H7 (cell line): Measurements from ENCODE around the gene FTCDNL1. TPM values are rescaled to one million over a fixed set of nuclear protein-coding genes. Genes with fewer than 3 reads are reported as not detected.

Experiments used
- DNase-seq: peaks from one replicate; pipeline ENCODE4 v3.0.0; 2012
- H3K27me3 ChIP-seq: 2 replicates; pipeline ENCODE4 v1.6.0; 2011; ENCODE audit warnings: mild to moderate bottlenecking, low read length; ENCODE audit not compliant: control insufficient read depth, insufficient read depth
- H3K36me3 ChIP-seq: replicated peaks from 2 replicates; pipeline ENCODE4 v1.5.1; 2011; ENCODE audit warnings: low read length; ENCODE audit not compliant: control insufficient read depth, insufficient read depth
- H3K4me3 ChIP-seq: 2 replicates; pipeline ENCODE4 v1.5.1; 2011; ENCODE audit warnings: low read depth, mild to moderate bottlenecking, control low read depth, low read length, moderate library complexity; ENCODE audit not compliant: insufficient read depth
- total RNA-seq: library from RNA; depleted of rRNA; stranded (reverse); fragments of >200 nt; shearing (Covaris generic); gene quantifications from 2 replicates; pipeline ENCODE4 v1.2.3, GENCODE V29; 2014

FTCDNL1 gene
- total RNA-seq, 1 experiment from 2014 or later, result 0.59 TPM

DNA sequence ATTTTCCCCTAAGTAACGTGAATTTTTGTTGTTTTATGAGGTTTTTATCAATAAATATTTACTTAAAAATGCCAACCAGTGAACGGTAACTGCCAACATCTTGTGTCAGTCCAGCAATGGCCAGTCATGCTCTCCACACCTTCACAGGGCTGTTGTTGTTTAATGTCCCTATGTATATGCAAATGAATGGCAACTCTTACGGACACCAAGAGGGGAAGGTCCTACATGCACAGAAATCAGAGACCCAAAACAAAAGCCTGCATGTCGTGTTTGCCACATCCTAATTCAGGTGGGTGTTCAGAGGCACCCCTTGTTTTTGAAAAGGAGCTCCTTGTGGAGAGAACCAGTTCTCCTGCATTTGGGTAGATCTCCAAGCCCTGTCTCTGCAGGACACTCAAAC, 4.8 kb upstream of the FTCDNL1 start:
- no peaks in the 10 kb centered on the region for H3K36me3 ChIP-seq
- no peak for DNase-seq
- H3K27me3 ChIP-seq, result no peaks in the 10 kb centered on the region
- no peak overlapping the region for H3K4me3 ChIP-seq

DNA sequence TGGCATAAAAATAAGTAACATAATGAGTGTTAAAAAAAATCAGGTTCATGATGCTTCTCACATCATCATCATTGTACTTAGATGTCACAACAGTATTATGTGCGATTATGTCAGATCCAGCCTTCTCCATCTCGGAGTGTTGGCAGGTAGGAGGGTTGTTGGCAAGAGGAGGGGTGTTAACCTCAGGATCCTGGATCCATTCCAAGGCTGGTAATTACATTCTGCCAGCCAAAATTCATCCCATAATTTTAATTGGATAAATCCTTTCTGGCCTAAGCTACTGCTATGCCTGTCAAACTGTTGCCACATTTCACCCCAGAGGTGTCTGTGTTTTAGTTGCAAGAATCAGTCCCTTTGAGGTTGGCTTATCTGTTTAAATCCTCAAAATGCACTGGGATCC, 891 bp upstream of the FTCDNL1 start:
- no peak for DNase-seq
- Histone ChIP-seq H3K36me3 (no peaks in the 10 kb centered on the region), H3K4me3 (no peak overlapping the region), H3K27me3 (peaks cover 3% of the 10 kb centered on the region; the same call in 1 of the 2 replicates)

DNA sequence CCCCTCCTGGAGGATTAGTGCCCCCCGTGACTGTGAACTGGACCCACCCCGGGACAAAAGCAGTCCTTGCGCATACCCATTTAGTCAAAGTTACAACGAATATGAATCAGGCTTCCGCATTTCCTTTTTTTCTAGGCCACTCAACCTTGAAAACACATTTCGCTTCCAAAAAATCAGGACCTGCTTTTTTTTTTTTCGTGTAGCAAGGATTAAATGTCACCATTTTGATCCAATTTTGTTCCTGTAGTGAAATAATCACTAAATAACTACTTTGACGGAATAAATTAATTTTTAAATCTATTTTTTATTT, 464 bp upstream of the FTCDNL1 start:
- DNase-seq, result no peak
- Histone ChIP-seq H3K4me3 (peak overlapping the region; percentile 74), H3K36me3 (no peaks in the 10 kb centered on the region), H3K27me3 (peaks cover 3% of the 10 kb centered on the region; the same call in 1 of the 2 replicates)

DNA sequence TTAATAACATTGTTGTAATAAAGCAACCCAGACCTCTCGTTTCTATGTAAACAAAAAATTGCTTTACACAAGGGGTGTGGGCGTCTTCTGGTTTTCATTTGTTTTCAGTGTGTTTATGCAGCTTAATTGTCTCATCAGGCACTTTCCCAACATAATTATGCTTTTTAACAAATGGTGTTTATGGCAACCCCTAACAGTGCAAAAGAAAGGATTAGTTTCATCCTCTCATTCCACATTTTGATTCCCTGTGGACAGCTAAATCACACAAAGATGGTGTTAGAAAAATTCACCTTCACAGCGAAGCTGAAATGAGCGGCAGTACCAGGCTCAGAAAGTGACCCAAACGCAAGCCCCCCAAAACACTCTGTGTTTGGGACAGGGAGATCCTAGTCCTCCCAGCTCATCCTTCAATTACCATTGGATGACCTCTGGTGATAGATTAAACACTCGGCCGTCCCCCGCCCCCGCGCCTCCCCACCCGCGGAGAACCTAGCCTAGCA, 724 bp downstream of the FTCDNL1 start:
- no peak for DNase-seq
- Histone ChIP-seq H3K4me3 (peak overlapping the region; percentile 74), H3K27me3 (peaks cover 3% of the 10 kb centered on the region; the same call in 1 of the 2 replicates), H3K36me3 (no peaks in the 10 kb centered on the region; the same call in 1 of the 2 replicates)

DNA sequence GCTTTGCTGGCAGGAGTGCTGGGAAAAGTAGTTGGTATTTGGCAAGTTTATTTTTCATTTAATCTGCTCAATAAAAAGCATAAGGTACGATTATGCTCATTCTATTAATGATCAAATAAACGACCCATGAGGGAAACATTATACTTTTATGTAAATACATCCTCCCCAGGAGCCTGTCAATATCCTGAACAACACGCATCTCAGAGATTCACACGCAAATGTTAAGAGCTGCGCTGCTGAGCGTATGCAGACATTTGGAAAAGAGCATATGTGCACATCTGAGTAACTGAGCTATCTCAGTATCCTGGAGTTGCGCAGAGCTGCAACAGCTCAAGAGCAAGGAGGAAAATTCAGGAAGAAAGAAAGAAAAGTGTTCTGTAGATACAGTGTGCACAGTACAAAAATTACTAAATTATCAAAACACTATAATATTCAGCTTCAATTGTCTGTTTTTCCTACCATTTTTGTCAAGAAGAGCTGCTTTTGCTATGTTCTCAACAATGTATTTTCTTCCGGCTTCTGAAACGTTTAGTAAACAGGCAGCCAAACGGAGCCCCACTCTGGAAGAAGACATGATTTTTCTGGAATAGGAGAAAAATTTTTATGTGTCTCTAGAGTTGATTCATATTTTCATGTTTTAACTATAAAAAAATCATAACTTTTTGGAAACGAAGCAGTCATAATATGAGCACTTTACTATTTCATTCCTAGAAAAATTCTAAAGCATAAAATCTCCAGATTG, 2.4 kb downstream of the FTCDNL1 start:
- H3K27me3 ChIP-seq, result peaks cover 3% of the 10 kb centered on the region; the same call in 1 of the 2 replicates
- no peak for DNase-seq
- H3K36me3 ChIP-seq, result no peaks in the 10 kb centered on the region; the same call in 1 of the 2 replicates
- no peak overlapping the region for H3K4me3 ChIP-seq

DNA sequence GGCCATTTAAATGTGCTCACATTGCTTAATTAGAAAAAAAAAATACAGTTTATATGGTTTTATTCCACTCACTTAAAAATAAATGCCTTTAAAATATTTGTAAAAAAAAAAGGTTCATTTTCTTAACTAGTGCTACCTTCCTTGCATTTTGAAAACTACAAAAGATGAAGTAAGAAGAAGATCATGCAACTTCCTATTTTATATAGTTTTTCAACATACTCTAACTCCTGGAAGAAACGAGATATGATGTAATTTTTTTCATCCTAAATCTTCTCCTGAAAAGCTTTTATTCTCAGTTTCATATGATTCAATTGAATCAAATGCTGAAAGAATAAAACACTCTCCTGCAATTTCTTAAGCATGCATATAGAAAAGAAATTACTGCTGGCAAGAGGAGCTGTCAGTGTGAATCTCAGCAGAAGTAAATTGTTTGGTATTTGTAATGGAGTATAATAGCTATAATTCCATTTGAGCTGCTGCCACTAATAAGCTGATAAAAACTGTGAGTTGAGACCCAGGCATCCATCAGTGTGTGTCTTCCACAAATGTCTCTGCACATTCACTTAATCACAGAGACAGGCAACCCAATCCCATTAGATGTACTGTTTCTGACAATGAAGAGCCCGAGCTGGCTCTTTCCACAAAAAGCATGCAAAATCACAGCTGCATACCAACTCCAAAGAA, 3.7 kb downstream of the FTCDNL1 start:
- H3K4me3 ChIP-seq, result no peak overlapping the region
- H3K27me3 ChIP-seq, result peaks cover 3% of the 10 kb centered on the region; the same call in 1 of the 2 replicates
- DNase-seq, result no peak
- no peaks in the 10 kb centered on the region; the same call in 1 of the 2 replicates for H3K36me3 ChIP-seq

DNA sequence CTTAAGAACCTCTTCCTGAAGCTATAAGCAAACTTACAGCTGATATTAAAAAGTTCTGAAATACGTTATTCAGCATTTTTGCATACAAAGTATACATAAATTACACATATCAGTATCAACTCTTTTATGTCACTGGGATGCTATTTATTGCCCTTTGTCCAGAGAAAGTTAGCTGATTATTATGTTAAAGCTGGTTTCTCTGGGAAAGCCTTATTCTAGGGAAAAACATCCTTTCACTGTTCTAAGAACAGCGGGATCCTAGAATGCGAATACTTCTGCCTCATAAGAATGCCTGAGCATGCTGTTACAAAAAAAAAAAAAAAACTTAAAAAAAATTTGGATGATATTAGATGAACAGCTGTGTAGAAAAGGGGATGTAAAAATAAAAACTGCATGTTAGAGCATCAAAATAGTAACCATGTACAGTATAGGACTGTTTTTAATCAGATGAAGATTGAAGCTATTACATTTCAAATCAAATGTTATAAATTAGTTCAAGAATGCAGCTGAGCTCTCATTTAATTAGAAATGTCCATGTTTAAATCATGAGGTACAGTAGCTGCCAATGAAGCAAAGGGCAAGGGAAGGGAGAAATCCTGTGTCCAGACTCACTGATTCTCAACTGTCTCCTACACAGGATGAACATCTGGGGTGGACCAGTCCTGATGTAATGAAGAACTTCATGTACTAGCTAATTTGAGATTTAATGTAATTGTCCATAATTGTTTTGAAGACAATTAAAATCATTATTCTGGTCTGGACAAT, 8.2 kb downstream of the FTCDNL1 start:
- Histone ChIP-seq H3K36me3 (no peaks in the 10 kb centered on the region; the same call in 1 of the 2 replicates), H3K27me3 (no peaks in the 10 kb centered on the region), H3K4me3 (no peak overlapping the region)
- no peak for DNase-seq

DNA sequence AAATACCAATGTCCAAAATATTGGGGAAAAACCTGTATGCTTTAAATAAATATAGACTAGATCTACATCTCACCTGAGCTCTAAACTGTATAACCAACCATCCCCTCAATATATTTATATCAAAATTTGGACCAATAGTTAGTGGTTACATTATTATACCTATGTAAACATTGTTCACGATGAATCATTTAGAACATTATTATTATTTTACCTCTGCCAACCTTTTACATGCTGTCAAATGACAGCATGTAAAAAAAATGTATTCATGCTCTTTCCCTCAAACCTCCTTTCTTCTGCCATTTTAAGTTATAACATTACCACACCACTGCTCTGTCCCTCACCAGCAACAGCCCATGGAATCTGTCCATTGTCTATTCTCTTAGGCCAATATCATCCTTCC, 9.6 kb downstream of the FTCDNL1 start:
- DNase-seq, result no peak
- Histone ChIP-seq H3K36me3 (no peaks in the 10 kb centered on the region; the same call in 1 of the 2 replicates), H3K4me3 (no peak overlapping the region), H3K27me3 (no peaks in the 10 kb centered on the region)

DNA sequence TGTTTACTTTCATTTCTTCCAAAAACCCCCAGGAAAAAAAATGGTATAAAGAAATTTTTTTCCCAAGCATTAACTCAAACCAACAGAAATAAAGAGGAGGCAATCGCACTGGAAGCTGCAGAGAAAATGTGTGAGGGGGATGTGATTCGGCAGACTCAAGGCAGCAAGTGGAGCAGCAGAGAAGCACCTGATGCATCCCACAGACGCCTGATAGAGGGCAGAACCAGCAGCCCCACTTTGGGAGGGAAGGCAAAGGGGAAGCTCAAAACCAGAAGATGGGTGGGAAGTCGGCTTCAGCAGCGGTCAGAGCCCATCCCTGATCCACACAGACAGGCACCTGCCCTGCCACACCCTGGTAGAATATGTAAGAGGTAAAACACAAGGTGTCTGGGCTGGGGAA, 12.6 kb downstream of the FTCDNL1 start:
- Histone ChIP-seq H3K27me3 (no peaks in the 10 kb centered on the region), H3K36me3 (no peaks in the 10 kb centered on the region), H3K4me3 (no peak overlapping the region)
- no peak for DNase-seq

DNA sequence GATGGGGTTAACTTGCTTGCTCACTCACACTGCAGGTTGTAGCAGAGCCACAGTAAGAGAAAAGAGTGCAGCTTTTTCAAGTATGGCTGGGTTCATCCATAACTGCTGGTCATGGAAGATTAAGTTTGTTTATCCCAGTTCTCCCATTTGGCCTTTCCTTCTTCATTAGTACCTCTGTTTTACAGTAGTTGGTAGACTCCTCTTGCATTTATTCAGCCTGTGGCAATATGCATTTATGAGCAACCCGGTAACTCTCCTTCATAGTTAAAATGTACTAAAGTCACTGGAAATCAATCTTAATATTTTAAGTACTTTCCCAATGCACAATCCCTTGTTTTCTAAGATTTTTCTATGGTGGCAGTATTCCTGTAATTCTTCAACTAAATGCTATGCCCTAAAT, 14.0 kb downstream of the FTCDNL1 start:
- DNase-seq, result no peak
- no peaks in the 10 kb centered on the region for H3K27me3 ChIP-seq

DNA sequence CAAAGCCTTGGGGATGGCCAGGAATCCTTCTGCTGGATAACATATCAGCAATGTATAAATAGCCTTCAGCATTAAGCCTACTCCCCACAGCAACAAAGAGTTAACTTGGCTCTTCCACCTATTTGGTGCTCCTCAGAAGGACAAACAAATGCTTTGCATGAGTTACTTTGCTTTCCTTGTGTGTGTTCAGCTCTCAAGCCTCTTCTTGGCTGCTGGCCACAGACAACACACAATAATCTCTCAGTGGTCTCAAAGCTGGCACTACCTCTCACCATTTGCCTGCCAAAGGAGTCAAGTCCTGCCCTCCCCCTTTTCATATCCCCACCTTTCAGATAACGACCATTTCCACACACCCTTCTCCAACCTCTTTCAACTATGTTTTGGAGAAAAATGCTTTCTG, 17.5 kb downstream of the FTCDNL1 start:
- no peak overlapping the region for H3K4me3 ChIP-seq
- H3K27me3 ChIP-seq, result no peaks in the 10 kb centered on the region
- no peaks in the 10 kb centered on the region for H3K36me3 ChIP-seq
- no peak for DNase-seq

More for the DNA sequence above, 14.0 kb downstream of the FTCDNL1 start:
- no peaks in the 10 kb centered on the region for H3K36me3 ChIP-seq
- no peak overlapping the region for H3K4me3 ChIP-seq

DNA sequence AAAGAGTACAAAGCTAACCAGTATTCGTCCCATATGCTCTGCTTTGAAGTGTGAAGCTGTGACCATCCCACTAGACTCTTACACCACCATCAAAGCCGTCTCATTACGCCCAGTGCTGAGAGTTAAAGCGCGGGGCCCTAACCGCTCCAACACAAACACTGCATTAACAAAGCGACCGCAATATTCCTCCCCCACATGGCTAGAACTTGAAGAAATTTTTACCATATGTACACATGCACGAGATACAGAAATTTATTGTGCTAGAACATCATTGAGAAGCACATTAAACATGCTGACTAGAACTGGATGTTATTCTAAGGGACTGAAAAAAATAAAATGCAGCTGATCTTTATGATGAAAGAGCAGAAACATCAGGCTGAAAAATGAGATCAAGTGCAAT, 20.5 kb downstream of the FTCDNL1 start:
- Histone ChIP-seq H3K4me3 (no peak overlapping the region), H3K27me3 (no peaks in the 10 kb centered on the region), H3K36me3 (no peaks in the 10 kb centered on the region)
- no peak for DNase-seq

DNA sequence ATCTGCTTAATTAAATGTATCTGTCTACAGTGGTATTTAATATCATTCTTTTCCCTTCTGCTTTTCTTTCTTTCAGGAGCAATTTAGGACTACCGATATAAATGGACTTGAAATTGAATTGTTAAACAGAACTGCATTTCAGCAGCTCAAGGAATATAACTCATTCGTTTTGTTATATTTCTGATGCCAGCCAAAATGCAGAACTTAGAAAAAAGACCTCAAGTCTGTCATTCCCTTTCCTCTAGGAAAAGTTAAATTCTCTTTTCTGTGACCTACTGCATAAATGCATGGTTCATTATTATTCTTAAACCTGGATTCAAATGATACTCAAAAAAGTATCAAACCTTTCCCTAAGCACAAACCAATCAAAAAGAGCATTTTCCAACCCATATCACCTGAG, 21.4 kb downstream of the FTCDNL1 start:
- no peaks in the 10 kb centered on the region for H3K36me3 ChIP-seq
- DNase-seq, result no peak
- no peaks in the 10 kb centered on the region for H3K27me3 ChIP-seq
- no peak overlapping the region for H3K4me3 ChIP-seq

DNA sequence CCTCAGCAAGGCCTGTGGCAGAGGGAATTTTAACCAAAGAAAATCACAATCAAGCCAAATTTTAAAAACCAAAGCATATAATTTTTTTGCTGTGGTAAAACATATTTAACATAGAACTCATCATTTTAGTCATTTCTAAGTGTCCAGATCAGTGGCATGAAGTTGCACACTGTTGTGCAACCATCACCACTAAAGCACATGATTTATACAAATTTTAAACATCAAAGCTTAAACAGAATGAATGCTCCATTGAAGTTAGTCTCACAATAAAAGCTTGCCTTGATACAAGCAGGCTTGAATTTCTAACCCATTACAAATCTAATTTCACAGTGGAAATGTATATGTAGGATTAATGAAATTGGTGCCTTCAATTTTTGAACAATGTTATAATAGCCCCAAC, 31.2 kb downstream of the FTCDNL1 start:
- H3K4me3 ChIP-seq, result no peak overlapping the region
- no peaks in the 10 kb centered on the region for H3K36me3 ChIP-seq
- DNase-seq, result no peak
- no peaks in the 10 kb centered on the region for H3K27me3 ChIP-seq
